ENCODE measurements around the gene PHACTR3. TPM values are rescaled to one million over a fixed set of nuclear protein-coding genes. Genes with fewer than 3 reads are reported as not detected.

PHACTR3 gene
- polyA plus RNA-seq, 10 donors = 3.9 to 15.7 (median 7.7) TPM

GRCh38 chr20:59645271-59645670 lies 40.9 kb downstream of the PHACTR3 start:
- no peak for DNase-seq

- DNase-seq = no peak
These were observed 41.4 kb downstream of the PHACTR3 start for GRCh38 chr20:59645761-59646171.

DNA sequence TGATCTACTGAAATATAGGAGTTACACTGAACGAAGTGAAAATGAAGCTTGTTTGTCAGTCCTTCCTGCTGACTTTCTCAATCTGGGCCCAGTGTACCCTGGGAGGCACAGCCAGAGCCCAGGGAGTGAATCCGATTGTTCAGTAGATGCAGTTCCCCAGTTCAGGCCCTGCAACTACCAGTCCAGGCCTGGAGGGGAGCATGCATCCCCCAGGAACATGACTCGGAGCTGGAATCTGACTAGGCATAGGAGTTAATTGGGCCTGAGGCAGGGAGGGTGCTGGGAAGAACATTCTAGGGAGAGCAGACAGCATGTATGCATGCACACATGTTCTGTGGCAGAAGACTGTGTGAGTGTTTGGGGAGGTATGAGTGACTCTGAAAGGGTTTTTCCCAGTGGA lies 42.1 kb downstream of the PHACTR3 start:
- DNase-seq = no peak

DNA sequence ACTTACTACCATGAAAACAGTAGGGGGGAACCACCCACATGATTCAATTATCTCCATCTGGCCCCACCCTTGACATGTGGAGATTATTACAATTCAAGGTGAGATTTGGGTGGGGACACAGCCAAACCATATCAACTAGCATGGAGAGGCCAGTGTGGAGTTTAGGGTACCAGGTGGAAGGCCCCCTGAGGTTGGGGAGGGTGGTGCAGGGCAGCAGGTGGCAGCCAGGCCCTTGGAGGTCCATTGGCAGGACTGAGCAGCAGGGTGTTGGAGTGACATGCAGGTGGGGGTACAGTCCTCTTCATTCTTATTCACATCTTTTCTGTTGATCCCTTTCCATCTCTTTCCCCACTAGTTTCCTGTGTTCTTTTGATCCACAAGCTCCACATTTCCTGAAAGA lies 42.9 kb downstream of the PHACTR3 start:
- DNase-seq = no peak

GRCh38 chr20:59648466-59649070 lies 44.2 kb downstream of the PHACTR3 start:
- DNase-seq = no peak

GRCh38 chr20:59650418-59650817 lies 46.1 kb downstream of the PHACTR3 start:
- no peak for DNase-seq

DNA sequence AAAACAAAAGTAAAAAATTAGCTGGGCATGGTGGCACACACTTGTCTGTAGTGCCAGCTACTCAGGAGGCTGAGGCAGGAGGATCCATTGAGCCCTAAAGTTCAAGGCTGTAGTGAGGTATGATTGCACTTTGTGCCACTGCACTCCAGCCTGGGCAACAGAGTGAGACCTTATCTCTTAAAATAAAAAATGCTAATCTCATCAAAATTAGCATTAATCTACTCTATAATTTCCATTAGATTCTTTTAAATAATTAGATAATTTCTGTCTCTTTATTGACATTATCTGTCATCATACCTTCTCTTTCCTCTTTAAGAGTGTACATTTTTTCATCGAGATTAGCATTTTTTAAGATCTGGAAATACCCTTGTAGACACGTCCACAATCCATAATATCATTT lies 48.0 kb downstream of the PHACTR3 start:
- no peak for DNase-seq

DNA sequence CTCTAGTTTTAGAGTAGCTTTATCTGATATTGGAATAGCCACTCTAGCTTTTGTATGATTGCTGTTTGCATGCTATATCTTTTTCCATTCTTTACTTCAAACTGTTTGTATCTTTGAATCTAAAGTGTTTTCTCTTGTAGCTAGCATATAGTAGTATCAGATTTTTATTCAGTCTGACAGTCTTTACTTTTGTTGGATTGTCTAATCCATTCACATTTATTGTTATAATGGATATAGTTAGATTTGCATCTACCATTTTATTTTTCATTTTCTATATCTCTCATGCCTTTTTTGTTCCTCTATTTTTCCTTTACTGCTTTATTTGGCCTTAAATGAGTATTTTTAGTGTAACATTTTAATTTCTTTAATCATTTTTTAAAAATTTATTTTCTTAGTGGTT lies 52.1 kb downstream of the PHACTR3 start:
- DNase-seq = no peak

DNA sequence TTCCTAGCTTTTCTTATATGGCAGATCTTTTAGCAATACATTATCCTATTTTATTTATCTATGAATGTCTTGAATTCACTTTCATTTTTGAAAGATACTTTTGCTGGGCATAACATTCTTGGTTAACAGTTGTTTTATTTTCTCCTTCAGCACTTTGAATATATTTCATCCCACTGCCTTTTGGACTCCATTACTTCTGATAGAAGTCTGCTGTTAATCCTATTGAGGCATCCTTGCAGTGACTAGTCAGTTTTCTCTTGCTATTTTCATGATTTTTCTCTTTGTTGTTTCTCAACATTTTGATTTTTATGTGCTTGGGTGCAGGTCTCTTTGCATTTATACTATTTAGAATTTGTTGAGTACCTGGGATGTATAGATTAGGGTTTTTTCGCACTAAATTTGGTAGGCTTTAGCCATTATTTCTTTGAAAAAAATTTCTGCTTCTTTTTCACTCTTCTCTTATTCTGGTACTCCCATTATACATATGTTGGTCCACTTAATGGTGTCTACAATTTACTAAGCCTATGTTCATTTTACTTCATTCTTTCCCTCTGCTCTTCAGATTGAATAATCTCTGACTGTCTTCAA lies 53.2 kb downstream of the PHACTR3 start:
- DNase-seq = no peak

GRCh38 chr20:59660471-59660870 lies 56.1 kb downstream of the PHACTR3 start:
- DNase-seq = no peak

- no peak for DNase-seq
These were observed 56.8 kb downstream of the PHACTR3 start for GRCh38 chr20:59661153-59661552.

DNA sequence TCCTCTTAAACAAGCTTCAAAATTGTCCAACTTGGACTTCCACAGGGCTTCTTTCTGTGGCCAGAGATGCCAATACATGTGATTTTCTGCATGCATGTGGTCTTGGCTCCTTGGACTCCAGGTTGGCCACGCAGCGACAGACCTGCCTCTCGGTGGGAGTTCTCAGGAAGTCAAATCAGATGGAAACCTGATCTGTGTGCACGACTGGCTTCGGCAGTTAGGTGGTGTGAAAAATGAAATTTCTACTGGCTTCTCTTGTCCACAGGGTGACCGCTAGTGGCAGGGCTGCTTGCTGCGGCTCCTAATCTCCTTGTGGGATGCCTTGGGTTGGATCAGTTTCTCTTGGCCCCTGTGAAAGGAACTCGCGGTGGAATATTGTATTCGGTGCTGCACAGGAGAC lies 57.3 kb downstream of the PHACTR3 start:
- DNase-seq = no peak

GRCh38 chr20:59662161-59662560 lies 57.8 kb downstream of the PHACTR3 start:
- no peak for DNase-seq

DNA sequence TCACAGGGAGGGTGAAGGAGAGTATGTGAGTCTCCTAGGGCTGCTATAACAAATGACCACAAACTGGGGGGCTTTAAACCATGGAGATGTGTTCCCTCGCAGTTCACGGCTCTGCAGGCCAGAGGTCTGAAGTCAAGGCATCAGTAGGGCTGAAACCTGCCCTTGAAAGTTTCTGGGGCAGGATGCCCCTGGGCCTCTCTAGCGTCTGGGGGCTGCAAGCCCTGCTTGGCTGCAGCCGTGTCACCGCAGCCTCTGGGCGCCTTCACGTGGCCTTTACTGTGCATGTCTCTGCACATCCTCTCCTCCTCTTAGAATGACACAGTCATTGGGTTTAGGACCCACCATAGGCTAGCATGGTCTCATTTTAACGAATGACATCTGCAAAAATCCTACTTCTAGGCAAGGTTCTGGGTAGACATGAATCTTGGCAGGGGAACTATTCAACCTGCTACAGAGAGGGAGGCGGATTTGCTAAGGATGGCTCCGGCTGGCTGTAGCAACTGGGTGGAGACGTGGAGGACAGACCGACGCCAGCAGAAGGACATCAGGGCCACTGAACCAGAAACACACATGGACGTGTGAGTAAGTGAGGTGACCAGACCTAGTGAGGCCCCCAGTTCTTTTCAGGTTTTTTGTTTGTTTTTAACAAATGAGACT lies 58.6 kb downstream of the PHACTR3 start:
- no peak for DNase-seq

DNA sequence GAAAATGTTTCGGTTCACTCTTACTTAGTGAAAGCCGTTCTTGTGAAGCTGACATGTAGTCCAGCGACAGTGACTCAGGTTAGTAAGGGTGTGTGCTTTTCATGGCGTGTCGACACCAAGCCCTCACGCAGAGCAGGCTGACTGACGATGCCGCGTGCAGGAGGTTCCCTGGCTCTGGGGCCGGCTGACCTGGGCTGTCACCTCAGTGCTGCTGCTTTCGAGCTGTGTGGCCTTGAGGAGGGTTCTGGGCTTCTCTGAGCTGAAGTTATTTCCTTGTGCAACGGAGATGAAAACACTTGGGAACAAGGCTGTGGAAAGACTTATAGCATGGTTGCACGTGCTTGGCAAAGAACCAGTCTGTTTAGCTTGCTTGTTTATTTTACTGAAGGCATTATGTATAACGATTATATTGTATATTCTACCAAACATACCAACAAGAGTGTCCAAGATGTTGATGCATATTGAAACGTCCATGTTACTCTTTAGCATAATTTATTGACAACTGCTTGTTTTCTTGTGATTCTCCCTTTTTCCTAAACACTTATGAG lies 59.2 kb downstream of the PHACTR3 start:
- DNase-seq = no peak

DNA sequence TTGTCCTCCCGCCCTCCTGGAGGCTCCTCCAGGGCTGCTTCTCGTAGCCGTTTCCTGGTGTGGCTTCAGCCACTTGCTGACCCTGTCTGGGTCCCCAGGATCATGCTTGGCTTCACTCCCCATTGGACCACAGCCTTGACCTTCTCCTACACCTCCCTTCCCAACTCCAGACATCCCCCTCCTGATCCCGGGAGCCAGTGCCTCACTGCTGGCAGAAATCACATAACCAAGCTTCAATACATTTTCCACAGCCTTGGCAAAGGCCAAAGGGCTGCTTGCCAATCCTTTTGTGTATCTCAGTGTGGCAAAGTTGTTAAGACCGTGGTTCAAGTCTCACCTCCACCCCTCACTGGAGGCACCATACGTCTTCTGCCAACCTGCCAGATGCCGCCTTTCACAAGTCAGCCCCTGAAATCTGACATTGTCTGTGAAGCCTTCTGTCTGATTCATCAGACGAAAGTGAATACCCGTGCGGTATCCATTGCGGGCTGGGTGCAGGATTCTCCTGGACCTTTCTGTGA lies 60.1 kb downstream of the PHACTR3 start:
- DNase-seq = no peak

DNA sequence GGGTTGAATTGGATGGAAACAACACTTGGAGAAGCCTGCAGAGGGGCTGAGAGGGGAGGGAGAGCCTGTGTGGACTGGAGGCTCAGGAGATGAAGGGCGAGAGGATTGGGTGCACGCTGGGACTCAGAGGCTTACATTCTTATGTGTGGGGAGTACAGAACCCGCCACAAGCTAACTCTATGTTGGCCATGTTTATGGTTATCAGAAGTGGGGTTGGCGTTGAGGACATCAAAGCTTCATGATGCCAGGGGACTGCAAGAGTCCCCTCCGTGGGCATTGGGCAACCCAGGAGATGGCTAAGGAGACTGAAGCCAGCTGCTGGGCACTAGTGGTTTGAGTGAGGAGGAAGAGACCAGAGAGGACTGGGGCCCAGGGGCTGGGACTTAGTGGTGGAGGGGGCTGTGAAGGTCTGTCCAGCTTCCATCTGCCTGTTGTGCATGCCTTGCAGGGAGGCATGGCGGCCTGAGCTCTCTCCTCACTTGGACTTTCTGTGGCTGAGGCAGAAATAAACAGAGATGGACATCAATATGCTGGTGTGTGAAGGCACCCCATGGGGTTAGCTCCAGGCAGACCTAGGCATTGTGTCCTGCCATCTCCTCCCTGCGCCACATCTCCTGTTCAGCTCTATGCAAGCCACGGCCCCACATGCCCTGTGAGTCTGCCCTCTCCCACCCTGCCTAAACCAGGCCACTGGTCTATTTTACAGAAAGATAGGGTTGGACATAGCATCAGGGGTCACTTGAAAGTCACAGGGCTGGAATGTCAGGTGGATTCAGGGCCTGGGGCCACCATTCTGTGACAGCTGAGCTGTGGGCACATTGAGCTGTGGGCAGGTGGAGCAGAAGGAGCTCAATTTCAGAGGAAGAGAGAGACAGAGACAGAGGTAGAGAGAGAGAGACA lies 61.6 kb downstream of the PHACTR3 start:
- DNase-seq = no peak

GRCh38 chr20:59666586-59666985 lies 62.2 kb downstream of the PHACTR3 start:
- DNase-seq = no peak

GRCh38 chr20:59667131-59667530 lies 62.8 kb downstream of the PHACTR3 start:
- no peak for DNase-seq

DNA sequence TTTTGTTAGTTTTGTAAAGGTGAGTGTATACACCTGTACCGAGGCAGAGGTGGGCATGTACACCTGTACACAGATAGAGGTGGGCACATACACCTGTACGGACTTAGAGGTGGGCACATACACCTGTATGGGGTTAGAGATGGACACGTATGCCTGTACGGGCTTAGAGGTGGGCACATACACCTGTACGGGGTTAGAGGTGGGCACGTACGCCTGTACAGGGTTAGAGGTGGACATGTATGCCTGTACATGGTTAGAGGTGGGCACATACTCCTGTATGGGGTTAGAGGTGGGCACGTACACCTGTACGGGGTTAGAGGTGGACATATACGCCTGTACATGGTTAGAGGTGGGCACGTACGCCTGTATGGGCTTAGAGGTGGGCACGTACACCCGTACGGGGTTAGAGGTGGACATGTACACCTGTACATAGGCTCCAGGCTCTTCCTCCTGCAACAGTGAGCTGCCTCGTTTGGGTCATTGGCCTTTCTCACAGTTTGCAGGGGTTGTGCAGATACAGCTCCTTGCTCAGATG lies 63.7 kb downstream of the PHACTR3 start:
- DNase-seq = no peak

All from muscle of back (tissue), 11 donors.